ENCODE measurements around the gene EHD4.

EHD4 gene

GRCh38 chr15:41933771-41934170, 38.6 kb downstream of the EHD4 start:
- no peak for DNase-seq

DNA sequence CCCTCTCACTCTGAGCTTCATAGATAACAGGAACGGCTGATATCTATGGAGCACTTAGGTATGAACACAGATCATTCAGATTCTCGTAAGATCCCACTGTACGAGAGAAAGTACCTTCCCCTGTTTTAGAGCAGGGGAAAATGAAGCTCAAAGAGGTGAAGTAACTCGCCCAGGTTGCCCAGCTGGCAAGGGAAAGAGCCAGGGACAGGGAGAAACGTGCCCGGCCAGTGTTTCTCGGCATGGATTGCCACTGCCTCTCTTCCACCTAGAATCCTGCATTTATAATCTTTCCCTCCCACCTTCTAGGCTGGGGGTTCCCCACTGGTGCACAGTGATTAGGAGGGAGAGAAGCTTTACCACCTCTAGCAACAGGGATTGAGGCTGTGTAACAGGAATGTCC, 39.0 kb downstream of the EHD4 start:
- DNase-seq = no peak

- no peak for DNase-seq
Measured at GRCh38 chr15:41932511-41933289, 39.7 kb downstream of the EHD4 start.

DNA sequence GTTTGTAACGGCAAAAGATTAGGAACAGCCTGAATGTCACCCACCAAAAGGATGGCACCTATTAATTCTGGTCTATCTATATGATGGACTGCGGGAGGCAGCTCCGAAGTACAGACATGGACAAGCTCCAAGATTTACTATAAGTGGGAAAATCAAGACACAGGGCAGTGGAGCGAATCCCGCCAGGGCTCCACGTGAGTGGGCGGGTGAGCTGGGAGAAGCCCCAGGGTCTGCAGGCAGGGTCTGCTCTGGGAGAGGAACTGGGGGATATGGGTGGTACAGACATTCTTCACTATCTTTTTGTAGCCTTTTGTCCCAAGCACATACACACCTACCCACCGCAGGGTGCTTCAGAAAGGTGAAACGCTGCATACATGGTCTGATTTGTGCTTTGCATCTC, 40.3 kb downstream of the EHD4 start:
- no peak for DNase-seq

DNA sequence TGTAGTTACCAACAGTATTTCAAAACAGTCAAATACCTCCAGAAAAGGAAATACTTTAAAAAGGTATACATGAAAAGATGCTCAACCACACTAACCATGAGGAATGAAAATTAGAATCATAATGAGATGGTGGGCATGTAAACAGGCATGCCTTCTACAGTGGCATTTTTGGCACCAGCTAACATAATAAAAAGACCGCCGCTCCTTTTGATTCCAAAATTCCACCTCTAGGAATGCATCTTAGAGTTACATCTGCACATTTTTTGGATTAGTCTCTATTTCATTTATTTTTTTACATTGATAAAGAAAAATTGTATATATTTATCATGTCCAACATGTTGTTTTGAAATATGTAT, 41.5 kb downstream of the EHD4 start:
- DNase-seq = no peak

GRCh38 chr15:41930221-41930866, 42.0 kb downstream of the EHD4 start:
- no peak for DNase-seq

- DNase-seq = no peak
Measured at GRCh38 chr15:41928637-41929620, 43.4 kb downstream of the EHD4 start.

- no peak for DNase-seq
Measured at GRCh38 chr15:41928100-41928499, 44.3 kb downstream of the EHD4 start.

DNA sequence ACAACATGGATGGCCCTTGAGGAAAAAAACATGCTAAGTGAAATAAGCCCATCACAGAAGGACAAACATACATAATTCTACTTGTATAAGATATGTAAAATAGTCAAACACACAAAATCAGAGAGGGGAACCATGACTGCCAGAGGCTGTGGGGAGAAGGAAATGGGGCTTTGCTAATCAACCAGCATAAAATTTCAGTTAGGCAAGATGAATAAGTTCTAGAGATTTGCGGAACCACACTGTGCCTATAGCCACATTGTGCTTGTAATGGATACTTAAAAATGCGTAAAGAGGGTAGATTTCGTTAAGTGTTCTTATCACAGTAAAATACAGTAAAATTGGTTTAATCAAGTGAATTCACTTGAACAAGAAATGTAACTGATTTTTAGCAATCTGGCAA, 44.8 kb downstream of the EHD4 start:
- DNase-seq = no peak

- DNase-seq = no peak
Measured at GRCh38 chr15:41926185-41927056, 45.9 kb downstream of the EHD4 start.

DNA sequence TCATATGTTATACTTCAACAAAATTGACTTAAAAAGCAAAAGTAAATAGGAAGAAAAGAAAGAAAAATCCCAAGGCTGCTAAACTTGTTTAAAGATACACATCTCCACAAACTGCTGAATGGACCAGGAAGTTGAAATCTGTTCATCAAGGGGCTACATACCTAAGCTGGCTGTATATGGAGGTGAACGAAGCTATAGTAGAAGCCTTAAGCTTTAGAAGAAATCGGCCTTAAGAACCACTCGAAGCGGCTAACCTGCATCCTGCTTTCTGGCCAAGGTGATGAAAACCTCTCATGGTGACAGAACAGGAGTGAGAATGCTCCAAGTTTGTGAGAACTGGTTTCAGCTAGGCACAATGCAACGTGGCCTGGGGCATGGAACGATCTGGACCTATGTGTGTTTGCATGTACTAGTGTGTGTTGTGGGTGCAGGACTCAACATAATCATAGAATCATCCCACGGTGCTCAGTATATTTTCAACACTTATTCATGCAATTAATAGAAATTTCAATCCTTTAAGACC, 47.2 kb downstream of the EHD4 start:
- no peak for DNase-seq

DNA sequence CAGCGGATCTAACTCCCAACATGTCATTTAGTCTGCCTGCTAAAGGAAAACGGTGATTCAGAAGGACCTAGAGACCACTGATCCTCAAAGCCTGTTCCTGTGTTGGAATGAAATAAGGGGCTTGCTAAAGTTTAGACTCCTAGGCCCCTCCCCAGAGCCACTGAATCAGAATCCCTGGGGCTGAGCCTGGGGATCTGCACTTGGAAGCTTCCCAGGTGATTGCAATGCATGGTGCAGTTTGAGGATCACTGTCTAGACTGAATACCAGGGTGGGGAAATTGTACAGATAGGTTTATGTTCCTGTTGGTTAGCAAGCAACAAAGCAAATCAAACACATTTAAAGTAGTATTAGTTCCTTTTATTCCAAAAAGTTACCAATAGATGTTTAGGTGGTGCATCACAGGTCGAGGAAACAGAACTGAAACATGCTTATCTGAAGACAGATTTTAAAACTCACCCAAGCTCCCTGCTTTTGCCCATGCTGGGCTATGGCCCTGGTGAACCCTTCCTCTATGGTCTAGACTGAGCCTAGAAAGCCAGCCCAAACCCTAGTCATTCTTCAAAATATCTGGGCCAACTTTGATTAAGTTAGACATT, 48.9 kb downstream of the EHD4 start:
- no peak for DNase-seq

DNA sequence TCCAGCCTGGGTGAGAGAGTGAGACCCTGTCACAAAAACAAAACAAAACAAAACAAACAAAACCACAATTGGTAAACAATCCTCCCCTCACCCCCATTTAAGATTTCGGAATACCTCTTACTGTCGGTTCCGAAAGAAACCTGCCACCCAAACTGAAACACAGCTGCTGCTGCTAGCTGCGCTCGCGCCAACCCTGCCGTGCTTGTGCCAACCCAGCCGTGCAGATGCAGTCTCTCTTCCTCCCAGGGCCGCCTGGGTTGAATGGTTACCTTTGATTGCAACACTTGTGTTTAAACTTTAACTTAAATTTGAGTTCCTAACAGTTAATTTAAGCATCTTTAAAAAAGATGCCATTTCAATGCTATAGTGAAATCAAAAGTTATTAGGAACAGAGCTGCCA, 50.0 kb downstream of the EHD4 start:
- no peak for DNase-seq

DNA sequence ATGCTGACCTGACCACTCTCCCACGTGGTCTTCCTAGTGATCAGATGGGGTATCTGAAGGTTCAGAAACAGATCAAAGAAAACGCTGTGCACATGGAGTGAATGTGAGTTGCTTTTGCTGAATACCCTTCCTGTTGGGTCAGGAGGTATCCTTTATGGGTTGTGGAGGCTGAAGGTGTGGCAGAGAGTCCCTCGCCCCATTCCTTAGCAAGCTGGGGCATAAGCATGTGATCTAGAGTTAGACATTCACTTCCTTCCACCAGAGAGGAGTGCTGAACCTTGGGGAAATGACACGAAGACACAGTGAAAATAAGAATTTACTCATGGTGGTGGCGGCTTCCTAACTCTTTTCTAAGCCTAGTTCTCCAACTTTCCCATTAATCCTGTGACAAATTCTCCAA, 50.7 kb downstream of the EHD4 start:
- no peak for DNase-seq

GRCh38 chr15:41921167-41921566, 51.2 kb downstream of the EHD4 start:
- DNase-seq = no peak

DNA sequence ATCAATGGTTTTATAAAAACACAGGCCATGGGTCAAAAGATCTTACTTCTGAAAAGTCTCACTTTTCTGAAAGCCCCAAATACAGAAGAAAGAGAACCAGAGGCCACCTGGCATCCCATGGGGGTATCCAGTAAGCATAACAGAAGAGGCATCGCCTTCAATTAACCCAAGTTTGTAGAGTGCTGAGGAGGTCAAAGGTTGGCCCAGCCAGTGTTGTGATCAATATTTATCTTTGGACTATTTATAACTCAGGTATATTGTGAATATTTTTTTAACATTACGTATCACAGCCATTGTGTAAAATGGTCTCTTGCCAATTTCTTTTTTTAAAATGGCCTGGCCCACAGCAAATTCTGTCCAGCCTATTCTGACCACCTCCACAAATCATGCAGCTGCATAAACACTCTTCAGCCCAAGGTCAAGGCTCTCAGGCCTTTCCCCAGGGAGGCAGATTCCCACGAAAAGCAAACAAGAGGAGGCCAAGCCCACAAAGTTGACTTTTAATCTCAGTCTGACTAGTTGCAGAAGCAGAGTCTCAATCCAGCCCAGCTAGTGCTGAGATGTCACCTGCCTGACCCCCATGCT, 52.3 kb downstream of the EHD4 start:
- no peak for DNase-seq

- no peak for DNase-seq
Measured at GRCh38 chr15:41919201-41919820, 53.0 kb downstream of the EHD4 start.

GRCh38 chr15:41918506-41919126, 53.7 kb downstream of the EHD4 start:
- no peak for DNase-seq

- DNase-seq = no peak
Measured at GRCh38 chr15:41917767-41918430, 54.5 kb downstream of the EHD4 start.
